ENCODE data around the gene C17orf67.

The C17orf67 gene

DNA sequence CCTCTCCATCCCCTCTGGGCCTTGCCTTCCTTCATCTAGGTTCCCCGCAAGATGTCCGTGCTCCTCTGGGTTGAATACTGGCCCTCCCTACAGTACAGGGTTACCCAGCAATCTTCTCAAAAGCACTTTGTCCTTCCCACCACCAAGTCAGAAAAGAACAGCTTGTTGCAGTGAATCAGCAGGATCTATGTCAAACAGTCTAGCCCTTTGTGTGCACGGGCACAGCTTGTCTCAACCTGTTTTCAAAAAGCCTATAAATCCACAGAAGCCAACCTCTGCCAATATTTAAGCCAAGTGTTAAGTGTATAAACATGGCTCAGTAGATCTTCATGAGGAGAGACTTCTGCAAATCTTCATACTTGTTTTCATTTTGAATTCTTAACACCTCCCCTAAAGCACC, 25.2 kb downstream of the C17orf67 start:
- TF ChIP-seq CTCF (conservative IDR thresholded peaks at IDR 0.05) = no peak
- peak overlapping the region; percentile 84 for H3K27ac ChIP-seq

DNA sequence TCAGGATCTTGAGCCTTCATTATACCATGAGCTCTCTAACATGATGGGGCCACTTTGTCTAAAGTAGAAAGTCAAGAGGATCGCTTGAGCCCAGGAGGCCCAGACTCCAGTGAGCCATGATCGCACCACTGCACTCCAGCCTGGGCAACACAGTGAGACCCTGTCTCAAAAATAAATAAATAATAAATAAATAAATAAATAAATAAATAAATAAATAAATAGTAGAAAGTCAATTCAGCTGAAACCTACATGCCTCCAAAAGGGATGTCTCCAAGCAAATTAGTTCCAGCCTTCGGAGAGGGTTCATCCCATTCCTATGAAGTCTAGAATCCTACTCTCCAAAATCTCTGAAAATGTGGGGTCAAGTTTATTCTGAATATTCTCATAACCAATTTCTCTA, 26.0 kb downstream of the C17orf67 start:
- H3K27ac ChIP-seq = peak overlapping the region; percentile 84
- no peak for TF ChIP-seq CTCF (conservative IDR thresholded peaks at IDR 0.05)

DNA sequence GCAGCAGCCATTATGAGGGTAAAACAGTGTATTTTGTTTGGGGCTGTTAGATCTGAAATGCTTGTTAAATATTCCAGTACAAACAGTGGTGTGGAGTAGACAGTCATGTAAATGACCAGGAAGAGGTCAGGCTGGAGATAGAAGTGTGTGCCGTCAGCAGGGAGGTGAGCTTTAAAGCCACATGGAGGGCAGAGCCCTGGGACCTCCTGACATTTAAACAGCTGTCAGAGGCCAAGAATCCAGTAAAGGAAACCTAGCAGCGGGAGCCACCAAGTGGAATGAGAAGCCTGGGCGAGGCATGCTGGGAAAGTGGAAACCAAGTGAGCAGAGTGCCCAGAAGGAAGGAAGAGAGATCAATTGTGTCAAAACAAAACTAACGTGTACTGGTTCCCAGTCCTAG, 26.8 kb downstream of the C17orf67 start:
- no peak for TF ChIP-seq CTCF (conservative IDR thresholded peaks at IDR 0.05)
- peak overlapping the region; percentile 84; the same call in 1 of the 2 replicates for H3K27ac ChIP-seq

- no peak for TF ChIP-seq CTCF (conservative IDR thresholded peaks at IDR 0.05)
- H3K27ac ChIP-seq = peak overlapping the region; percentile 84
These were observed 29.3 kb downstream of the C17orf67 start for GRCh38 chr17:56804454-56804853.

- no peak for TF ChIP-seq CTCF (conservative IDR thresholded peaks at IDR 0.05)
- H3K27ac ChIP-seq = peak overlapping the region; percentile 84; the same call in 1 of the 2 replicates
These were observed 30.6 kb downstream of the C17orf67 start for GRCh38 chr17:56803071-56803470.

DNA sequence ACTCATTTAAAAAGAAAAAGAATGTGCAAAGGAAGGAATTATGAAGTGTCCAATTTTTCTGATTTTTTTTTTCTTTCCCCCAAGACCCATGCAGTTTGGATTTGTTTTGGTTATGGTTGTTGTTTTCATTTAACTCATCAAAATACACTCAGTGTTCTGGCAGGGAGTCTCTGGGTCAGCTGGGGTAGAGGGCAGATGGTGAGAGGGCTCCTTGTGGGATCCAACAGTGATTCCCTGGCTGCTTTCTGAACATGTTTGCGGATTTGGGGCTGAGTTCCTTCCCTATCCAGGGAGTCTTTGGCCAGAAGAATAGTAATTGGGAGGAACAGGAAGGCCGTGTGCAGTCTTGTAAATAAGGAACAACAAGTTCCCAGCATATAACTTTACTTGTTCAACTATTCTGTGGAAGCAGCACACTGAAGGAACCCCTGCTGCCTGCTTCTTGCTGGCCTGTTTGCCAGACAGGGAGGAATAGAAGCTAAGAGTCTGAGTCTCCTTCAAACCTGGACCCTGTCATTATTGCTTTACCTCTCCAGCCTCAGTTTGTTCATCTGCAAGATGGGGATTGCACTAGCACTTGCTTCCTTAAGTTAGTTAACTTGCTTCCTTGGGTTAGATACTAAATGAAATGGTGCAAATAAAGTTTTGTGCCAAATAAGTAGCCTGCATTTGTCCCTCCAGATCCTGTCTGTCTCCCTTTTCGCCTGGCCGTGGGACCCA, 32.1 kb downstream of the C17orf67 start:
- no peak overlapping the region for H3K27ac ChIP-seq
- no peak for TF ChIP-seq CTCF (conservative IDR thresholded peaks at IDR 0.05)

DNA sequence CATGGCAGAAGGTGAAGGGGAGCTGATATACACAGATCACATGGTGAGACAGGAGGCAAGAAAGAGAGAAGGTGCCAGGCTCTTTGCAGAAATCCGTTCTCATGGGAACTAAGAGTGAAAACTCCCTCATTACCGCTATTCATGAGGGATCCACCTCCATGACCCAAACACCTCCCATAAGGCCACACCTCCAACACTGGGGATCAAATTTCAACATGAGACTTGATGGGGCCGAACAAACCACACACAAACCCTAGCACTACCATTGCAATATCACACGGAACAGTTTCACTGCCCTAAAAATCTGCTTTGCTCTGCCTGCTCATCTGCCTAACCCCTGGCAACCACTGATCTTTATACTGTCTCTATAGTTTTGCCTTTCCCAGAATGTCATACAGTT, 34.8 kb downstream of the C17orf67 start:
- no peak for TF ChIP-seq CTCF (conservative IDR thresholded peaks at IDR 0.05)
- no peak overlapping the region for H3K27ac ChIP-seq

All from VCaP (cell line).